Dendritic cell treated with granulocyte-macrophage colony-stimulating factor and Interleukin-4, amounts not matched to agents 40 ng/mL and 50 ng/mL, for 4 days (primary cell): ENCODE measurements around the gene MUC20.
"Not testable (repeated sequence)": the region's sequence is repeated elsewhere in the genome, so short reads cannot be mapped to it uniquely, and the experiment has no call there.

ENCODE experiments used
- H3K27ac Mint-ChIP-seq: one replicate; pipeline ENCODE4 v1.8.0; 2022; ENCODE audit warnings: mild to moderate bottlenecking, mixed read lengths
- H3K27me3 Mint-ChIP-seq: one replicate; pipeline ENCODE4 v1.8.0; 2022; ENCODE audit warnings: mild to moderate bottlenecking, mixed read lengths
- H3K36me3 Mint-ChIP-seq: one replicate; pipeline ENCODE4 v1.8.0; 2022; ENCODE audit warnings: low read depth, mixed read lengths
- H3K4me1 Mint-ChIP-seq: one replicate; pipeline ENCODE4 v1.8.0; 2022; ENCODE audit warnings: low read depth, mixed read lengths
- H3K4me3 Mint-ChIP-seq: one replicate; pipeline ENCODE4 v1.8.0; 2022; ENCODE audit warnings: mild to moderate bottlenecking, moderate library complexity, mixed read lengths
- H3K9me3 Mint-ChIP-seq: one replicate; pipeline ENCODE4 v1.8.0; 2022; ENCODE audit warnings: mixed read lengths
- intact Hi-C: fragments of 100-400 bp; cut with micrococcal nuclease; formaldehyde crosslinking; loops from one replicate; pipeline ENCODE4 v1.15.0; 2022

MUC20 gene

DNA sequence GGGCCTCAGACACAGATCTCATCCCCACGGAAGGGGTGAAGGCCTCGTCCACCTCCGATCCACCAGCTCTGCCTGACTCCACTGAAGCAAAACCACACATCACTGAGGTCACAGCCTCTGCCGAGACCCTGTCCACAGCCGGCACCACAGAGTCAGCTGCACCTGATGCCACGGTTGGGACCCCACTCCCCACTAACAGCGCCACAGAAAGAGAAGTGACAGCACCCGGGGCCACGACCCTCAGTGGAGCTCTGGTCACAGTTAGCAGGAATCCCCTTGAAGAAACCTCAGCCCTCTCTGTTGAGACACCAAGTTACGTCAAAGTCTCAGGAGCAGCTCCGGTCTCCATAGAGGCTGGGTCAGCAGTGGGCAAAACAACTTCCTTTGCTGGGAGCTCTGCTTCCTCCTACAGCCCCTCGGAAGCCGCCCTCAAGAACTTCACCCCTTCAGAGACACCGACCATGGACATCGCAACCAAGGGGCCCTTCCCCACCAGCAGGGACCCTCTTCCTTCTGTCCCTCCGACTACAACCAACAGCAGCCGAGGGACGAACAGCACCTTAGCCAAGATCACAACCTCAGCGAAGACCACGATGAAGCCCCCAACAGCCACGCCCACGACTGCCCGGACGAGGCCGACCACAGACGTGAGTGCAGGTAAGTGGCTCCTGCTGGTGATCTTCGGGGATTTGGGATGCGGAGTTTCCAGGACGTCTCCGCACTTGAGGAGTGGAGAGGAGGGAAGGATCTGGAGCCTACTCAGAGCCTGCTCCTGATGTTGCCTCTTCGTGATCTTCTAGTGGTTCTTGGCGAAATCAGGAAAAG, 5.3 kb downstream of the MUC20 start:
- H3K9me3 Mint-ChIP-seq, H3K4me3 Mint-ChIP-seq, H3K27ac Mint-ChIP-seq, H3K4me1 Mint-ChIP-seq, intact Hi-C loops, H3K27me3 Mint-ChIP-seq: not testable (repeated sequence)
- peaks cover 20% of the 10 kb centered on the region for H3K36me3 Mint-ChIP-seq

DNA sequence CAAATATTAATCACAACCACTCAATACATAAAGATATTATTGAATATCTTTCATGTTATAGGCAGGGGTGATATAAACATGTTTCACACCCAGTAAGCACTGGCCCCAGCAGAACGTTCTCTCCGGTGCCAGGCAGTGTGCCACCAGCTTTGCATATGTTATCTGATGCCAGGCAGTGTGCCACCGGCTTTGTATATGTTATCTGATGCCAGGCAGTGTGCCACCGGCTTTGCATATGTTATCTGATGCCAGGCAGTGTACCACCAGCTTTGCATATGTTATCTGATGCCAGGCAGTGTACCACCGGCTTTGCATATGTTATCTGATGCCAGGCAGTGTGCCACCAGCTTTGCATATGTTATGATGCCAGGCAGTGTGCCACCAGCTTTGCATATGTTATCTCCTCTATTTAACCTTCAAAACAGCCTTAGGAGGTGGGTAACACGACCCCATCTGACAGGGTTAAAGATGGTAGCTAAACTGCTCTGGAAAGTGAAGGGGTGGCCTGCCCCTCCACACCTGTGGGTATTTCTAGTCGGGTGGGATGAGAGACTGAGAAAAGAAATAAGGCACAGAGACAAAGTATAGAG, 6.9 kb downstream of the MUC20 start:
- Mint-ChIP-seq H3K27ac (no peak overlapping the region), H3K4me1 (no peaks in the 10 kb centered on the region), H3K27me3 (no peaks in the 10 kb centered on the region), H3K9me3 (no peaks in the 10 kb centered on the region), H3K4me3 (no peak overlapping the region), H3K36me3 (peaks cover 35% of the 10 kb centered on the region)
- intact Hi-C loops, result no loop called here

DNA sequence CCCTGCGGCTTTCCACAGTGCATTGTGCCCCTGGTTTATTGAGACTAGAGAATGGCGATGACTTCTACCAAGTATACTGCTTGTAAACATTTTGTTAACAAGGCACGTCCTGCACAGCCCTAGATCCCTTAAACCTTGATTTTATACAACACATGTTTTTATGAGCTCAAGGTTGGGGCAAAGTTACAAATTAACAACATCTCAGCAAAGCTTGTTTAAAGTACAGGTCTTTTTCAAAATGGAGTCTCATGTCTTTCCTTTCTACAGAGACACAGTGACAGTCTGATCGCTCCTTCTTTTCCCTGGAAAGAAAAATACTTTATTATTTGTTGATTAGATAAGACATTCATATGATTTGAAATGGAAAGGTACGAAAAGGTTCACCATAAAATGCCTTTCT, 8.0 kb downstream of the MUC20 start:
- H3K9me3 Mint-ChIP-seq, H3K4me1 Mint-ChIP-seq, H3K27me3 Mint-ChIP-seq, H3K27ac Mint-ChIP-seq, intact Hi-C loops, H3K4me3 Mint-ChIP-seq: not testable (repeated sequence)
- H3K36me3 Mint-ChIP-seq, result peaks cover 45% of the 10 kb centered on the region

DNA sequence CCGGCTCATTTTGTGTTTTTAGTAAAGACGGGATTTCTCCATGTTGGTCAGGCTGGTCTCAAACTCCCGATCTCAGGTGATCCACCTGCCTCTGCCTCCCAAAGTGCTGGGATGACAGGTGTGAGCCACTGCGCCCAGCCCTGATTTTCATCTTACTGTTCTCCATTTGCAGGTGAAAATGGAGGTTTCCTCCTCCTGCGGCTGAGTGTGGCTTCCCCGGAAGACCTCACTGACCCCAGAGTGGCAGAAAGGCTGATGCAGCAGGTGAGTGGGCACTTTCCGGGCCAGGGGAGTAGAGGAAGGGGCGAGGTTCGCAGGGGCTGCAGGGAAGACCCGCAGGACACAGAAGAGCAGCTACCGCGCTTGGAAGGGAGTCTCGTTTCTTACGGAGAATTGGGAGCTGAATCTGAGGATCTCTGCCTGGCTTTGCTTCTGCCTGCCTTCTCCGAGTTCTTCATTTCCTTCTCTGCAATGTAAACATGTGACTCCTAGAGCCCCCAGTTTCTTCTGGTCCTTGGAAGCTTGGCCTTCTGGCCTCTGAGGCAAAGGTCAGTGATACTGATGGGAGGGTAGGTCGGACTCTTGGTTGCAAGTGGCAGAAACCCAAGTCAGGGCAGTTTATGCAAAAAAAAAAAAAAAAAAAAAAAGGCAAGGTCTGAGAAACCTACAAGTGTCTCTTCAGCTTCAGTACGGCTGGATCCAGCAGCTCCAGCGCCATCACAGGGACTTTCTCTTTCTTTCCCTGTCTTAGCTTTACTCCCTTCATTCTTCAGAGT, 8.9 kb downstream of the MUC20 start:
- intact Hi-C loops, result loop anchor here (1.0 kb wide), 1 partner anchor 15 kb away; no protein-coding TSS in a partner anchor
- Mint-ChIP-seq H3K27ac (no peak overlapping the region), H3K4me1 (no peaks in the 10 kb centered on the region), H3K36me3 (peaks cover 47% of the 10 kb centered on the region), H3K9me3 (no peaks in the 10 kb centered on the region), H3K4me3 (no peak overlapping the region), H3K27me3 (no peaks in the 10 kb centered on the region)

DNA sequence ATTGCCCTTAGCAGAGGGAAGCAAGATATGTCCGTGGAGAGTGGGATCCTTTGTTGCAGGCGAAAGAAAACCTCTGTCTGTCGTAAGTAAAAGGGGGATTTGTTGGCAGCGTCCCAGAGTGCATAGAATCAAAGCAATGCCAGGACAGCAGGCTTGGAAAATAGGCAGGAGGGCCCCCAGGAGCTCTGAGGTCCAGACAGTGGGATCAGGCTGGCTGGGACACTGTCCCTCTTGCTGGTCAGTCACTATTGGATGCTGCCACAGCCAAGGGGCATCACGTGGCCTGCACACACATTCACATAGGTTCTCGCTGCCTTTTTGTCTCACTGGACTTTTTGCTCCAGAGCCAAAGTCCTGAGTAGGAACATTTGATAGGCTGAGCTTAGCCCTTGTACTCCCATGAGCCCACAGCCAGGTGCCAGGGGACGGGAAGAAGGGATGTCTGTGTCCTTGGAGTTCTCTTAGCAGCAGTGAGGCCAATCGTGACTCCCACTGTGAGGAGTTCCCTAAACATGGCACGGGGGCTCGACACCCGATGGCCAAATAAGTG, 10.7 kb downstream of the MUC20 start:
- intact Hi-C loops, result no loop called here
- Mint-ChIP-seq H3K27ac (no peak overlapping the region), H3K4me1 (no peaks in the 10 kb centered on the region), H3K9me3 (no peaks in the 10 kb centered on the region), H3K36me3 (peaks cover 59% of the 10 kb centered on the region), H3K4me3 (no peak overlapping the region), H3K27me3 (no peaks in the 10 kb centered on the region)

DNA sequence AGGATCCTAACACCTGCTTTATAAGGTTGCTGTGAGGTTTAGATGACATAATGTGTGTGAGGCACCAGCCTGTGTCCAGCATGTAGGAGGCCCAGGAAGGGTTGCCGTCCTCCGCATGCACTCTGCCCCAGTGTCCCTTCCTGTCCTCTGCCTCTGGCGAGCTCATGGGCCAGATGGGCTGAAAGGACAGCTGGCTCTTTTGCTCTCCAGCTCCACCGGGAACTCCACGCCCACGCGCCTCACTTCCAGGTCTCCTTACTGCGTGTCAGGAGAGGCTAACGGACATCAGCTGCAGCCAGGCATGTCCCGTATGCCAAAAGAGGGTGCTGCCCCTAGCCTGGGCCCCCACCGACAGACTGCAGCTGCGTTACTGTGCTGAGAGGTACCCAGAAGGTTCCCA, 12.2 kb downstream of the MUC20 start:
- Mint-ChIP-seq H3K9me3 (no peaks in the 10 kb centered on the region), H3K4me3 (no peak overlapping the region), H3K36me3 (peaks cover 67% of the 10 kb centered on the region), H3K27me3 (no peaks in the 10 kb centered on the region), H3K4me1 (peaks cover 4% of the 10 kb centered on the region), H3K27ac (no peak overlapping the region)
- intact Hi-C loops, result no loop called here

DNA sequence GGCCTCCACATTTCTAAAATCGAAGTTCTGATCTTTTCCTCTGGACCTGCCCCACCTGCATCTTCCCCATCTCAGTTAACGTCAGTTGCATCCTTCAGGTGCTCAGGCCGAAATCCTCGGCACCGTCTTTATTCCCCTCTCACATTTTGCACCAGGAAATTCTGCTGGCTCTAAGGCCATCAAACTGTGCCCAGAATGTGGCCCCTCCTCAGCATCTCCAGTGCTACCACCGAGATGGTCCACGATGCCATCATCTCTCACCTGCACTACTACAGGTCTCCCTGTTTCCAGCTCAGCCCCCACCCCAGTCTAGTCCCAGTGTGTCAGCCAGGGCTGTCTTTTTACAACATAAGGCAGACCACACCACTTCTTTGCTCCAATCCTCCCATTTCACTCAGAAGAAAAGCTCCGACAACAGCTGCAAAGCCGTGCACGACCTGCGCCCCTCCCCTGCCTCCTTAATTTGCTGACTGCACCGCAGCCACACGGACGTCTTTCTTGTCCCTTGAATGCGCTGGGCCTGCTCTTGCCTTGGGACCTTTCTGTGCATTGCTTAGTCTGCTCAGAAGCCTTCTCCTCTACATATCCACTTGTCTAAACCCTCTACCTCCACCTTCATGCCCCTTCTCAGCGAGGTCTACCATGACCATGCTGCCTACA, 14.4 kb downstream of the MUC20 start:
- H3K36me3 Mint-ChIP-seq, result peaks cover 57% of the 10 kb centered on the region
- intact Hi-C loops, result no loop called here

DNA sequence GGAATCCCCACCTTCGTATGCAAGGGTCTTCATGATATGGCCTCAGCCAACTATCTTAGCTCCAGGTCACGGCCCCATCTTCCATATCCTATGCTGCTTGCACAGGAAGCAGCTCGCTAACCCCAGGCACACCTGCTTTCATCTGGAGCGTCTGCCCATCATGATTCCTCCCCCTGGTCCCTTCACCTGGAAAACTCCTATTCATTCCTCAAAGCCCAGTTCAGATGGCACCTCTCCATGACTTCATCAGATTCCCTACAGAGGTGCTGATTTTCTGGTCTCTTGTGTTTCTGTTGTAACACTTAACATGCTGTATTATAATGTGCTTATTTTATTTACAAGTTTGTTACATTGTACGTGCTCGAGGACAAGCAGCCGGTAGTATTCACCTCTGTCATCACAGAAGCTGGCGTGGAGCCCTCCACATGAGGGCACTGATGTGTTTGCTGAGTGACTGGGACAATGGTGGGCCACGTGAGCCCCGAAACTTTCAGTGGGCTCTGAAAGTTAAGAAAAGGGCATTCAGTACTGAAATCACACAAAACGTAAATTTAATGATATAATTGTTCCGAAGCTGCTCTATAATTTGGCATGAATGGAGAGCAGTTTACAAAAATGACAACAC, 16.2 kb downstream of the MUC20 start:
- H3K36me3 Mint-ChIP-seq, result peaks cover 39% of the 10 kb centered on the region
- H3K27me3 Mint-ChIP-seq, result peaks cover 3% of the 10 kb centered on the region
- intact Hi-C loops, result no loop called here
- H3K4me1 Mint-ChIP-seq, result peaks cover 5% of the 10 kb centered on the region
- H3K9me3 Mint-ChIP-seq, result no peaks in the 10 kb centered on the region
- no peak overlapping the region for H3K4me3 Mint-ChIP-seq
- H3K27ac Mint-ChIP-seq, result no peak overlapping the region

More for the DNA sequence above, 14.4 kb downstream of the MUC20 start:
- no peak overlapping the region for H3K27ac Mint-ChIP-seq
- no peaks in the 10 kb centered on the region for H3K27me3 Mint-ChIP-seq
- no peak overlapping the region for H3K4me3 Mint-ChIP-seq
- peaks cover 5% of the 10 kb centered on the region for H3K4me1 Mint-ChIP-seq
- no peaks in the 10 kb centered on the region for H3K9me3 Mint-ChIP-seq

DNA sequence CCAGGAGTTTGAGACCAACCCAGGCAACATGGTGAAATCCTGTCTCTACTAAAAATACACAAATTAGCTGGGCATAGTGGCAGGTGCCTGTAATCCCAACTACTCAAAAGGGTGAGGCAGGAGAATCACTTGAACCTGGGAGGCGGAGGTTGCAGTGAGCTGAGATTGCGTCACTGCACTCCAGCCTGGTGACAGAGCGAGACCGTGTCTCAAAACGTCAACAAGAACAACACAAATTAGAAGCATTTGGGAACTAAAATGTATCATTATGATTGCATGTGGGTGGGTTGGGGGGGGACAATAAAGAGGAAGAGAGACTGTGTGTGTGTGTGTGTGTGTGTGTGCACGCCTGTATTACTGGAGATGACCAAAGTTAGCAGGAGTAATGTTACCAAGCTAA, 17.0 kb downstream of the MUC20 start:
- H3K9me3 Mint-ChIP-seq, H3K4me3 Mint-ChIP-seq, H3K27me3 Mint-ChIP-seq, intact Hi-C loops, H3K27ac Mint-ChIP-seq, H3K4me1 Mint-ChIP-seq: not testable (repeated sequence)
- H3K36me3 Mint-ChIP-seq, result peaks cover 31% of the 10 kb centered on the region

DNA sequence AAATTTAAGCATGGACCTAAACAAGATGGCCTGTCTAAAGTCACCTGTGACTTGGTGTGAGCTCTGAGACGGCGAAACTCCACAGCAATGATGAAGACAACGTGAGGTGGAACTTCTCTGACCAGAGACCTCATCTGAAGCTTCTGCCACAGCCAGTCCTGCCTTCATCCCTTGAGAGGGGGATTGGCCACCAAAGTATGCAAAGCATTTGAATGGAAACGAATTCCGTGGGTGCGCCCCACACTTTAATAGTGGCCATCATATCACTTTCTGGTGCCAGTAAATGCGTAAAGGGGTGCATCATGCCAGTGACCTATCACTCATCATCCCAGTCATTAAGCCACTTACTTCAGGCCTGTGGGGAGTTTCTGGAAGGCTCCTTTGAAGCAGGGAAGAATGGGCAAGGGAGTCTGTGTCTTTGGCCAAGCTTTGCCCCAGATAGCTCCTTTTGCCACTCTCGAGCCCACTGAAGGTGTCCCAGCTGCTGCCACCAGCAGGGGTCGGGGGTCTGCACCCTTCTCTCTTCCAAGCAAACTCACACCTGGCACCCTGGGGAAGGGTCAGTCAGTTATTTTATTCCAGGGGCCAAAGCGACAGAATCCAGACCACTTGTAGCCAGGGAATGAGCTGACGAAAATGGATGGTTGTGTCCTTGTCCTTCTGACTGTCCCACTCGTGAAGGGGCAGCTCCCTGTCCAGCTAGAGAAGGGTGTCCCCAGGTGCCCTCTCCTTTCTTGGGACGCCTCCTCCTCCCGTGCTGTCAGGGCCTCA, 17.7 kb downstream of the MUC20 start:
- Mint-ChIP-seq H3K27me3 (peaks cover 3% of the 10 kb centered on the region), H3K36me3 (peaks cover 24% of the 10 kb centered on the region), H3K4me1 (peaks cover 7% of the 10 kb centered on the region), H3K9me3 (no peaks in the 10 kb centered on the region), H3K4me3 (no peak overlapping the region), H3K27ac (no peak overlapping the region)
- intact Hi-C loops, result no loop called here

DNA sequence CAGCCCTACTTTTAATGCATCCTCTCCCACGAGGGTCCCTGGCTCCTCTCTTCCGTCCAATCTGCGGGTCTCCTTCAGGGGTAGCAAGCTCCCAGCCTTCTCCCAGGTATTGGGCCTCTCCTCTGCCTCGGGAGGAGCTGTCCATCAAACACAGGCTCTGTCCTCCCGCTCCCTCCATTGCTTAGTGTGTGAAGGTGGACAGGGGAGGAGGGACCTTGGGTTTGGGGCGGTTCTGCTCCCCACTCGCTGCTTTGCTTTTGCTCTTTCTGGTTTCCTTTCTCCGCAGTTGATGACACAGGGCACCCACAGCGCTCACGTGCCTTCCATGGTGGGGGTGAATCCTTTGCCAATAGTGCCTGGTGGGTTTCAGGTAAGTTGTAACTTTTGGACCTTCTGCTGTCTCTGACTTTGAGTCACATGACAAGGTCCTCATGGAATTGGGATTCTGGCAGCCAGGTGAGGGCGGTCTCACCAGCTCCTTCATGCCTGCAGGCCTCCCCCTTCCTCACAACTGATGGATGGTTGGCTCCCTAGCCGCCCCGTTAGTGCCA, 18.9 kb downstream of the MUC20 start:
- intact Hi-C loops, result no loop called here
- Mint-ChIP-seq H3K4me3 (no peak overlapping the region), H3K27me3 (peaks cover 3% of the 10 kb centered on the region), H3K9me3 (no peaks in the 10 kb centered on the region), H3K36me3 (peaks cover 20% of the 10 kb centered on the region), H3K27ac (no peak overlapping the region), H3K4me1 (peaks cover 11% of the 10 kb centered on the region)

DNA sequence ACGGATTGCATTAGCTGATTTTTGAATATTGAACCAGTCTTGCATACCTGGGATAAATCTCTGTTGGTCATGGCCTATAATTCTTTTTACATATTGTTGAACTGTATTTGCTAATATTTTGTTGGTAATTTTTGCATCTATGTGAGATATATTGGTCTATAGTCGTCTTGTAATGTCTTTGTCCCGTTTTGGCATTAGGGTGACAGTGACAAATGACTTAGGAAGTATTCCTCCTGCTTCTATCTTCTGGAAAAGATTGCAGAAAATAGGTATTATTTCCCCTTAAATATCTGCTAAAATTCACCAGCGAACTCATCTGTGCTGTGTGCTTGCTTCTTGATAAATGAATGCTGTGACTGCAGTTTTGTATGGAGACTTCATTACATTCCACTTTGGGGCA, 23.7 kb downstream of the MUC20 start:
- no peaks in the 10 kb centered on the region for H3K9me3 Mint-ChIP-seq
- H3K4me1 Mint-ChIP-seq, result peaks cover 6% of the 10 kb centered on the region
- H3K27ac Mint-ChIP-seq, result no peak overlapping the region
- H3K27me3 Mint-ChIP-seq, result peaks cover 26% of the 10 kb centered on the region
- H3K4me3 Mint-ChIP-seq, result no peak overlapping the region
- intact Hi-C loops, result loop anchor here (1.0 kb wide), 1 partner anchor 14 kb away; no protein-coding TSS in a partner anchor
- no peaks in the 10 kb centered on the region for H3K36me3 Mint-ChIP-seq
